AML-193 (cell line): ENCODE results near the gene MAGEL2.

Experiments used
- DNase-seq, 2 experiments: peaks; one replicate each; lab custom pipeline; 2025; lab: John Stamatoyannopoulos, UW

The MAGEL2 gene

DNA sequence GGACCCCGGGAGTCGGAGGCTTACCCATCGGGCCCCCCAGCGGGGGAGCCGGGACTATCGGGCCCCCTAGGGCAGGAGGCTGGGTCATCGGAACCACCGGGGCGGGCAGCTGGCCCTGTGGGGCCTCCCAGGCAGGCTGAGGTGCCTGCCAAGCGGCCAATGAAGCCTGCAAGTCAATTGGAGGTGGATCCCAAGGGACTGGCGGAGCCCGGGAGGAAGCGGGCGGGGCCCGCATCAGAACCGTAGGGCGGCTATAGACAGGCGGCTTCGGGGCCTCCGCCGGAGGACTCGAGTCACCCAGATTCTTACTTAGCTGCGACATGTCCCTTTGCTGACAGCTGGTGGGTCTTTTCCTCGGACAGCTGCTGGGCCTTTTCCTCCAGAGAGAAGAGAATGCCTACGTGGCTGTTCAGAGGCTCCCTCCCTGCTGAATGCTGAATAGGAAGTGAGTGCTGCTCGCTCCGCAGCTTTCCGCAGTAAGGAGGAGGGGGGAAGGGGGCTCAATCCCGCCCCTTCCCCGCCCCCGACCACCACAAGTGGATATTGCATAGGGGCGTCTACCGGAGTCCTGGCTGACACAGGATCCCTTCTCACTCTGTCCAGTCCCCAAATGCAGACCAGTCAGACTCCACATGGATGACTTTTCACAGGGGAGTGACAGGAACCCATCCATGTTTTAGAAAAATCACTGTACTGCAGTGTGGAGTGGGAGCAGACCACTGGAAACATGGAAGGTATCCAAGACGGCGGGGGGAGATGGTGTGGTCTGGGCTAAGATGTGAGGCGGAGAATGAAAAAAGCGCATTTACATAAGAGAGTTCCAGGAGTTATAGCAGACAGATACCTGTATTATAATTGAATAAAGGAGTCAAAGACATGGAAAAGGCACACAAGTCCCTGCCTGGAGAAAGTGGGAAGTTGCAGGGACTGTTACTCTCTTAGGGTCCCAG, at the start of gene MAGEL2:
MAGEL2 (minus strand) TSS at position 447 of the 950 bp plus-strand sequence; CDS start at position 322, 125 bp downstream.
- DNase-seq: no peak

DNA sequence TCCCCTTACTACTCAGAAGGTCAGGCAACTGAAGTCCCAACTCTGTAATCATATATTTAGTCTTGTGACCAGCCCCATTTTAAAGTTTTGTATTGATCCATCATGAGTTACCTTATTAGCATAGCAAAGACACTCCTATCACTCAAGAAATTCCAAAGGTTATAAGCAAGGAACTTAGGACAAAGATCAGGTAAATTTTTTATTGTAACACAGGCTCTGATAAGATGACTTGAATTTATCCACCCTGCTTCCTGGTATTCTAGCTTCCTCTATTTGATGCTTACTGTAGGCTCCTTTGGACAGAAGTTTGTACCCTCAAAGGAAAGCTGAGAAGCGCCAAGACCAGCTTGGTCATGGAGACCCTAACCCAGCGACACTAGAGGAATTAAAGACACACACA, 47.6 kb upstream of the MAGEL2 start:
- no peak for DNase-seq

DNA sequence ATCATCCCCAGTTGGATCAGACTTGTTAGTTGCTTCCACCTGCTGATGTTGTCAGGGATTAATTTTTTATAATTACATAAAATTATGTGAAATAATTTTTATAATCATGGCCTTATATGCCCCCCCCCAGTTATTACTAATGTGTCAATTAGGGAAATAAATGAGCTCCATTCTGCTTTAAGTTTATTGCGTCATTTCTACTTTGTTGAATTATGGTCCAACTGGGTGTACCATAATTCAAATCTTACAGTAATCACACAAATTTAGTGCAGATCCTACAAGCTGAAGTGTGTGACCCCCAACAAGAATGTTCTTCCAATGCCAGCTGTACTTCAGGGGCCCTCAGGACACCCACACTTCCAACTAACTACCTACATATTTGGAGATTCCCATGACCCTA, 46.9 kb upstream of the MAGEL2 start:
- no peak for DNase-seq

DNA sequence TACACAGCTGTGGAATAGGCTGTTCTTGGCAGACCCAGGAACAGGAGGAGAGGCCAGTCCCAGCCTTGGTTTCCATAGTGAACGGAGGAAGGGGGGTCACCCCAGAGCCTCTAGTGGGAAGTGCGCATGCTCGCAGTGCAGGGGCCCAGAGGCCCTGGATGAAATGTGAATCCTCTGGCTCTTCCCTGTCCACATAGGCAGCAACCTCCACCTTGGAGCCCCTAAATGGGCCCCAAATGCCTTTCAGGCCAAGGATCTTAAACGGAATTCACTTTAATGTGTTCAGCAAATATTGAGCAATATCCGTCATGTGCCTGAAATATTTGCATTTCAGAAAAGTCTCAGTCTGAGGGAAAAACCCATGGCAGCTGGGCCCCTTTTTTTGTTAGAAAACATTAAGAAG, 42.8 kb upstream of the MAGEL2 start:
- no peak for DNase-seq

DNA sequence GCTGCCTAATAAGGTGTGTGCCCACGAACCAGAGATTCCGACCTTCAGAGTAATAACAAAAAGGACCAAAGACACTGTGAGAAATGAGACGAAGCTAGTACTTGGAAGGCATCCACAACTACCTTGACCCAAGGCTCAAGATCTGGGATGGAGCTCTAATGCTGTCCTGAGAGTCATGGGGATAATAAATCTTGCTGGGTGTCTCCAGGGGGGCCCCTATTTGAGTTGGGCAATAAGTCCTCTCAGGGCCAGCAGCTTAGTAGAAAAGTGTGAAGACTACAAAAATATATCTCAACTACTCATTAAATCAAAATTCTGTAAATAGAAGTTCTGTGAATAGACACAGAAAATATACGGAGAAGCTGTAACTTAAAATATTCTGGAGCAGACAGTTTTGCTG, 42.3 kb upstream of the MAGEL2 start:
- DNase-seq: no peak

DNA sequence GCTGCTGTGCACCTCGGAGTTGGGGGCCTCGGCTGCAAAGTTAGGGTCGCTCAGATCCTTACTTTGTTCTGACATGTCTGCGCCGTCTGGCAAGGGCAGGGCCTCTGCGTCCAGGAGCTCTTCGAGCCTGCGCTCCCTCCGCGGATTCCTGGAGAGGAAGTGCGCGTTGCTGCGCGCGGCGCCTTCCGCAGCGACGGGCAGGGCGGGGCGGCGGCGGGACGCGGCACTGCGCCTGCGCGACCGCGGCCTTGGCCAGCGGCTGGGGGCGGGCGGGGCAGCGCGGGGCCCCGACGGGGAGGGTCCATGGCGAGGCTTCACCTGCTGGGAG, 39.4 kb upstream of the MAGEL2 start, which contains the start of gene NDN:
NDN (minus strand) TSS at position 163 of the 328 bp plus-strand sequence; CDS start at position 75, 88 bp downstream.
- DNase-seq: no peak

DNA sequence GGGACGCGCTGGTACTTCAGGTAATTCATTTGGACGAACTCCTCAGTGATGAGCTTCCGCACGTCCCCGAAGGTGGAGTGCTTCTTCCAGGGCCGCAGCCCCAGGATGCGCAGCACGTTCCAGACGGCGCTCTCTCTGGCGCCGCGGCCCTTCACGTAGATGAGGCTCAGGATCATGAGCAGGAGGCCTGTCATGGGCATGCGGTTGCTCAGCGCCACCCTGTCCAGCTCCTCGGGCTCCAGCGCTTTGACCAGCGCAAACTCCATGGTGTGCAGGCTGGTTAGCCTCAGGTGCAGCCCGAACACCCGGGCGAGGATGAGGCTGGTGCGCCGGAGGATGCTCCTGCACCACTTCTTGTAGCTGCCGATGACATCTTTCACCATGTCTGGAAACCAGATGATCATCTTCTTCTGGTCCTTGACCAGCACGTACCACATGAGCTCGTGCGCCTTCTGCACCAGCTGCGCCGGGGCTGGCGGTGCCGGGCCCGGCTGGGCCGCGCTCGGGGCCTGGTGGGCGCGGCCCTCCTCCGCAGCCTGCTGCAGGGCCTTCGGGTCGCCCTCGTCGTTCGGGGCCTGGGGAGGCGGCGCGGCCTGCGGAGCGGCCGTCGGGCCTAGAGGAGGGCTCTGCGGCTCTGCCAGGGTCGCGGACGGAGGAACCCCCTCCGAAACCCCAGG, 38.9 kb upstream of the MAGEL2 start:
- no peak for DNase-seq

DNA sequence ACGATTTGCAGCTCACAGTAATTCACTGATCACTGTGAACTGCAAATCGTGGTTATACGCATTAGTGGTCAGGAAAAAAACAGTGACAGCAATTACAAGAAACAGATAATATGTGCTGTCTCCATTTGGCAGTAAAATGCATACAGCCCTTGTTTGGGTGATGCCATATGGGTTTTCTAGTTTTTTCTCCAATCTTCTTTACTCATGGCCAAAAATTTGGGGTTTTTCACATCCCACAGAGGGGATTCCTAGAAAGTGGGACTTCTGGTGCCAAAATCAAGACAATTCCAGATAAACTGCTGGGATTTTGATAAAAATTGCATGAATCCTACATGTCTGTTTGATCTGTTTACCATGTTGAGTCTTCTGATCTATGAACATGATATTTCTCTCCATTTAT, 23.8 kb upstream of the MAGEL2 start:
- no peak for DNase-seq

DNA sequence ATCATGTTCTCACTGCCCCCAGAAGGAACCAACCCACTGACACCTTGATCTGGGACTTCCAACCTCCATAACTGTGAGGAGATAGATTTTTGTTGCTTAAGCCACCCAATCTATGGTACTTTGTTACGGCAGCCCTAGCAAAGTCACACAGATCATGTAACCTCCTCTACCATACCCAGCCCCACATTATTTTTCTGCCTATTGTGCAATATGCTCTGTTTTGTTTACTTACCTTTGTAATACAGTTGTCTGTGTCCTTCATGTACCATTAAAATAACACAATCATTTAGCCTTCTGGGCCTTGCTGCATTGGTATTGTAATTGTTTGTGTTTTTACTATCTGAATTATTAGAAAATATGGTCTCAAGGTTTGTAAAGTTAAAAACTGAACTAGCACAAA, 23.3 kb upstream of the MAGEL2 start:
- DNase-seq: no peak

DNA sequence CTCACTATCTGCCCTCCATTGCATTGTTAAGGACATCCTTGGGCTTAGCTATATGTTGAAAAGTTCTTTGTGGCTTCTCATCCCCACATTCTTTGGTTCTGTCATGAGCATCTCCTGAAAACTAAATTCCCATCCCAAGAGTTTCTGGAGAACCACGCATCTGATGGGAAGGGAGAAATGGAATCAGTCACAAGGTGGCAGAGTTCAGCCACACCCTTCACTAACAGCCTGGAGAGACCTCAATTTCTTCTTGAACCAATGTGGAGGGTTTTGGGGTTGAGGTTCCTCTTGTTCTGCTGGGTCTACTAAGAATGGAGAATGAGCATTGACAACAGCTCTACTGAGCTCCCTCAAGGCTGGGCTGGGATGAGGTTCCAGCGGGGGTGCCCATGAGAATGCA, 15.6 kb upstream of the MAGEL2 start:
- DNase-seq: no peak

DNA sequence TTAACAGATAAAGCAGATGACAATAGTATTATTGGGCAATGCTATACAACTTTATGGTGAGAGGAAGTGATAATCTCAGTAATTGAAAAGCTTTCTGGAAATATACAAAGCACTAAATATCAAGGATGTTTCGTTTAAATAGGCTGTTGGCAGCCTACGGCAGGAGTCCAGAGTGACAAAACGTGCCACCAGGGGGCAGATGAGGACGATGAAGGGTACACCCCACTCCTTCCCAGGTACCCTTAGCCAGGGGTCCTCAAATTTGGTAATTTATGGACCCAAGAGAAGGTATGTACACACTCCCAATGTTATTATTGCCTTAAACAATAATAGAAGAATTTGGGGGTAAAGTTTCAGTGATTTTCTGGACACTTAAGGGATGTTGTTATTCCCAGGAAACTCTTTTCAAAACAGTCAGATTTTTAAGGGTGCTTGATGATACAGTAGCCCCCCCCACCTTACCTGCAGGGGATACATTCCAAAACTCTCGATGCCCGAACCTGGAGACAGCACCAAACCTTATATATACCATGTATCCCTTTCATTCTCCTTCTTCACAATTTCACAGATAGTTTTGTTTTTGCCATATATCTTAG, 1.4 kb upstream of the MAGEL2 start:
- DNase-seq: no peak

DNA sequence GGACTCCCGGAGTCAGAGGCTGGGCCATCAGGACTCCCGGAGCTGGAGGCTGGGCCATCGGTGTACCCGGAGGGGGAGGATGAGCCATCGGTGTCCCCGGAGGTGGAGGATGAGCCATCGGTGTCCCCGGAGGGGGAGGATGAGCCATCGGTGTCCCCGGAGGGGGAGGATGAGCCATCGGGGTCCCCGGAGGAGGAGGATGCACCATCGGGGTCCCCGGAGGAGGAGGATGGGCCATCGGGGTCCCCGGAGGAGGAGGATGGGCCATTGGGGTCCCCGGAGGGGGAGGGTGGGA, 719 bp downstream of the MAGEL2 start:
- no peak for DNase-seq

DNA sequence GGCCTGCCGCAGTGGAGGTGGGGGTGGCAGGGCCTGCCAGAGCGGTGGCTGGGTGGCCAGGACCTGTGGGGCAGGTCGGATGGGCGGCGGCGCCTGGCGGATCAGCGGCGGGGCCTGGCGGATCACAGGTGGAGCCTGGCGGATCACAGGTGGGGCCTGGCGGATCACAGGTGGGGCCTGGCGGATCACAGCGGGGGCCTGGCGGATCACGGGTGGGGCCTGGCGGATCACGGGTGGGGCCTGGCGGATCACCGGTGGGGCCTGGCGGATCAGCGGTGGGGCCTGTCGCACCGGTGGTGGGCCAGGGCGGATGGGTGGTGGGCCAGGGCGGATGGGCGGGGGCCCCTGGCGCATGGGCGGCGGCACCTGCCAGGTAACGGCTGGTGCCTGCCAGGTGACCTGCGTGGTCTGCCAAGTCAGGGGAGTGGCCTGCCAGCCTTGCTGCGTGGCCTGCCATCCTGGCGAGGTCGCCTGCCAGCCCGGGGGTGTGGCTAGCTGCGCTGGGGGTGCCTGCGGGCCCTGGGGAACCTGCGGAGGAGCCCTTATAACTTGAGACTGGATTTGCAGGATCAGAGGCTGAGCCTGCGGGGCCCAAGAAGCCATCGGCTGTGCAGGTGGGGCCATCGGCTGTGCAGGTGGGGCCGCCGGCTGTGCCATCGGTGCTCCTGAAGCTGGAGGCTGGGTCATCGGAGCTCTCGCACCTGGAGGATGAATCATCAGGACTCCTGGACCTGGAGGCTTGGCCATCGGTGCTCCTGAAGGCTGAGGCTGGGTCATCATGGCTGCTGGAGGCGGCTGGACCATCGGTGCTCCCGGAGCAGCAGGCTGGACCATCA, 1.3 kb downstream of the MAGEL2 start:
- DNase-seq: no peak

DNA sequence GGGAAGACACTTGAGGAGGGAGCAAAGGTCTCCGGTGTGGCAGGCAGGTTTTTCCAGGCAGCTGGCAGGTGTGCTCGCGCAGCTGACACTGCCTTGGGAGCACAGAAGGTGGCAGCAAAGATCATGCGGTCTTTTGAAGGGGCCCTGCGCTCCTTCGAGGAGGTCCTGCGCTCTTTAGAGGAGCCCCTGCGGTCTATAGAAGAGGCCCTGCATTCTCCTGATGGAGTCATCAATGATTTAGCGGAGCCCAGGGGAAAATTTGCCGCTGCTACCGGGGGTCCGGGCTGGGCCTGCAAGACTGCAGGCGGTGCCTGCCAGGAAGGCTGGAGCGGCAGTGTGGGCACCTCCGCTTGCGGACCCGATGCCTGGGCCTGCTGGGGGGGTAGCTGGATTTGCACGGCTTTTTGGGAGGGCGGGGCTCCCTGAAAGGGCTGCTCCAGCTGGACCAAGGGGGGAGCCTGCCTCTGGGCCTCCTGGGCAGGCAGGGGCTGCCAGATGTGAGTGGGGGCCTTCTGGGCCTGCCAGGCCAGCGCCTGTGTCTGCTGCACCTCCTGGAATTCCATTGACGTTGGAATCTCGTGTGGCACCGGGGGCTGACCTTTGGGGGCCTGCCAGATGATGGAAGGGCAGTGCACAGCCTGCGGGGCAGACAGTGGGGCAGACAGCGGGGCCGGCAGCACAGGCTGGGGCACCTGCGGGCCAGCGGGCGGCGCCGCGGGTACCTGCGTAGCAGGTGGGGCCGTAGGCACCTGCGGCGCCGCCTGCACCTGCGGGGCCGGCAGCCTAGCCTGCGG, 2.1 kb downstream of the MAGEL2 start:
- DNase-seq: no peak

DNA sequence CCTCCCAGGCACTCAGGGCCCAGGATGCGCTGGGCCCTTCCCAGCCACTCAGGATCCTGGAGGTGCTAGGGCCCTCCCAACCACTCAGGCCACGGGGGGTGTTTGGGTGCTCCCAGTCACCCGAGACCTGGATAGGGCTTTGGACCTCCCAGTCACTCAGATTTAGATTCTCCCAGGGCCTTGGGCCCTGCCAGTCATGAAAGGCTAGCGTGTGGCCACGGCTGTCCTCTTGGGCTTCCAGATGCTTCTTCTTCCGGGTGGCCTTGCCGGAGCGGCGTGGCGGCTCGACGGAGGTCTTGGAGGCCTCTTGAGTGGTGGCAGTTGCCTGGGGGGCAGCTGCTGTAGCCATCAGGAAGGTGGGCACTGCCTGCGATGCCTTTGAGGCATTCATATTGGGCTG, 2.8 kb downstream of the MAGEL2 start:
- DNase-seq: no peak

DNA sequence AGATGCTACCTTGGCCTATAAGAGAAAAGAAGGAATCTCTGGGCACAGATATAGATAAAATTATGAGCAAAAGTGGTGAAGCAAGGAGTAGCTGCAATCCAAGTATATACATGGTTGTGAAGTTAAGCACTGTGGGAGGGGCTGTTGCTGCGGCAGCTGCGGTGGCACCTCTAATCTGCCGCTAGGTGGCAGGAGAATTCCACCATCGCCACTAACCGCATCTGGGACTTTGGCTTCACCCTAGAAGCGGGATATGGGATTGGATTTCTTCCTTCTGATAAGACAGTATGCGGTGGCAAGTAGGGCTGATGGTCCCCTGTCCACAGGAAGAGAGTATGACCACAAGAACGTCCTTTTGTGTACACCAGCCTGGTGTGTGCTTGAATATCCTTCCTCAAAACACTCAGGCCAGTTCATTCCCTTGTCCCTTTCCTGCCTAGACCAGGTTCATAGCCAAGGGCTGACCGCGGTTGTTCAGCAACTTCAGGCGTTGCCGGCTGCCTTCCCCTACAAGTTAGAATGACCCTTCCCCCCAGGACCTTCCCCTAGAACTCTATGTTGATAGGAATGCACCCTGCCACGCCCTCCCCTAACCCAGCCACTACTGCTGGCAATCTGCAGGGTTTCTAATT, 5.1 kb downstream of the MAGEL2 start:
- DNase-seq: peak; percentile 35 to 41

DNA sequence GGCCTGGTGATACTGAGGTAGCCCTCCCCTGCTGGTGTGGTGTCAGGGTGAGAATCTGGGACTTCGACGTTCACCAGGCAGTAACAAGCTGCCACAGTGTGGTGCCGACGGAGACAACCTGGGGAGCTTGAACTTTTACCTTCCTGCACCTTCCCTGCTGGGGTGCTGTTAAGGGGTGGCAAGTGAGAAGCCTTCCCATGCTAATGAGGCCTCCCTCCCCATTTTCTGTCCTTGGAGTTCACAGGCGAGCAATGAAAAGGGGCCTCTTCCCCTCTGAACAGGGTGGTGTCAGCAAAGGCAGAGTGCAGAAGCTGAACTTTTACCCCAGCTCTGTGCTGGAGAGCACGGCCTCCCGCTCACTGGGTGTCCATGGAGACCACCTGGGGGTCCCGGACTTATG, 13.5 kb downstream of the MAGEL2 start:
- no peak for DNase-seq

DNA sequence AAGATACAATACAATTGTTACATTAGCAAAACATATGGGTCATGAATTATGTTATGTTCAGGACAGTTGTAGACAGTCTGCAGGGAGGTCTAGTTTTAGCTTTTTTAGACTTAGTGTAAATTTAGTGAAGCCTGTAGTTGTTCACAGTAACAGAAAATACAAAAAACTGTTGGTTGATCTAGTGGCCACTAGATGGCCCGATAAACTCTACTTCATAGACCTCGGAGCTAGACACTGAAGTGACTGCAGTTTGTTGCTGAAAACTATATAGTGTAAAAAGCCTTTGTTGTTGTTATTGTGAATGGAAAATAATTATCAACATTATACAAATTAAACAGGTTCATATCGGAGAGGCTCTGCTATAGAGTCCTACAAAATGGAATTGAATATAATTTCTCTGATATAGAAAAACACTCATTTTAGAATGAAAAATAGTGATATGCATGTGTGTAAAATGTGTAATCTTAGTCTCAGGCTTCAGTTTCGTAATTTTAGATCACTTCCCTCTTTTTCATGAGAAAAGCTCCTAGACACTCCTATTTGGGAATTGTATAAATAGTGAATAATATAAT, 18.3 kb downstream of the MAGEL2 start:
- DNase-seq: peak in 1 of 2 experiments; percentile 4

DNA sequence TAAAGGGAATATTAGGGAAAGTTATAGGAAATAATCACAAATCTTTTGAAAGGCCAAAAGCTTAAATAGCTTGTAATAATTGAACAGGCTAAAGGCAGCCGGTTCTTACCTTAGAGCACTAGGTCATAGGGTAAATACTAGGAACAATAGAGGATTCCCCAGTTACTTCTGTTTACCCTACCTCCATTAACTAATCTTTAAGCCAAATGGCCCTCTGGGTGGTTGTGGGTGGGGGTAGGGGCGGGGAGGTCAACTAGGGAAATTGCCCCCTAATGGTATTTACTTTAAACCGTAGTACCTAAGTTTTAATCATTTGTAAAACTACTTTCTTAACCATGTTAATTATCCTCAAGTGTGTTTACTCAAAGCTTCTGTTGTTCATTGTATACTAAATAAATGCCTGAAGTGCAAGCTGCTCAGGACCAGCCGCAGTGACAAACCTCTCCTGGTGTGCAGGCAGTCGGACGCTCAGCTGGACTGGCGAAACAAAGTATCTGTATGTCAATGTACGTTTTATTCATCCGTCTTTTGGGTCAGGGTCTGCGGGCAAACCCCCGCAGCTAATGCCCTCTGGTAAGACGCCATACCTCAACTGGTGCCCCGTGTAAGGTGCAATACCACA, 18.9 kb downstream of the MAGEL2 start:
- no peak for DNase-seq

DNA sequence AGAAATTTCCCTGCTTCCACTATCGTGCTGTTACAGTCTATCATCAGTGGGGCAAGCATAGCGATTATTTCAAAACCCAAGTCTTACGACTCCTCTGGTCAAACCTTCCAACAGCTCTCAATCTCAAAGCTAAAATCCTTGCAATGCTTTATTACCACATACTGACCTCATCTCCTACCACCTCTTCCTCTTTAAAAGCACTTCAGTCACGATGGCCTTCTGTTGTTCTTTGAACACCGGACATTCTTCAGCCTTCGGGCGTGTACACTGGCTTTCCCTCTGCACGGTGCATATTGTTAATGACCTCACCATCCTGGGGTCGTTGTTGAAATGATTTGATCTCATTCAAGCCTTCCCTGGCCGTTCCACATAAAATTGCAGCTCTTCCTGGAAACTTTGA, 31.1 kb downstream of the MAGEL2 start:
- DNase-seq: no peak
